CD4-positive, alpha-beta T cell treated with Interleukin-2 at 100 ng/mL for 4 hours (primary cell): ENCODE data around the gene RNF34.

Source experiments
- DNase-seq: peaks from one replicate; pipeline ENCODE4 v3.0.0-alpha.2; 2020; ENCODE audit warnings: low spot score

RNF34 gene

GRCh38 chr12:121466794-121467637, 67.1 kb downstream of the RNF34 start:
- peak; percentile 89 for DNase-seq

GRCh38 chr12:121467638-121468498, 68.0 kb downstream of the RNF34 start:
- no peak for DNase-seq

DNA sequence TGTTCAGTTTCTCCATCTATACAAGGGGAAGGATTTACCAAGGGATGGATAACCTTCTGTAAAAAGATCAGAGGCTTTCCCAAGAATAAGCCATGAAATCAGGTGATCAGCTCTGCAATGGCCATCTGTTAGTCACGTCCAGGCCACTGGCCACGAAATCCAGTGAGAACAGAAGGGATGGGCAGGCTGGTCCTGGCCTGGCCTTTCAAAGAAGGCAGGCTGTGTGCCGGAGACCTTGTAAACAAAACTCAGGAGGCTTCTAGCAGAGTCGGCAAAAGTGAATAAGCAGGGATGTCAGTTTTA, 68.5 kb downstream of the RNF34 start:
- DNase-seq: no peak

DNA sequence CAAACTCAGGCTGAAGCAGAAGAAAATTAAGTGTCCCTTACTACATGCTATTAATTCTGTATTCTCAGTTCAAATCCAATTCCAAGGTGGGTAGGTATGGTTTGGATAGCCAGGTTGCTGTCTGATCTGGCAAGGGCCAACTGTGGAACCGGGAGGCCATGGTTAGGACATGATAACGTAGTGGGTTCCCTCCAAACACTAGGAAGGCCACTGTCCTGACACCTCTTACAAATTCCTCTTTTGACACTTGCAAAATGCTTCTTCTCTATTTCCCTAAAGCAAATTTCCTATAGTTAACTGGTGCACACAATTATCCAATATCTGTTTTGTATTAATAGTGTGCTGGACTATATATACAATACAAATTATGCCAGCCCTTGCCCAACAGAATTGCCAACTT, 70.8 kb downstream of the RNF34 start:
- DNase-seq: no peak

- no peak for DNase-seq
Observed at GRCh38 chr12:121472150-121472905, 72.4 kb downstream of the RNF34 start.
